Measurements from ENCODE around the gene POLDIP2. TPM values are rescaled to one million over a fixed set of nuclear protein-coding genes. Genes with fewer than 3 reads are reported as not detected.

Gene POLDIP2
- total and polyA plus RNA-seq, 2 donors (not counting 3 experiments of a cell fraction or from before 2014, with no cell fraction given) = 82.6 to 85.2 TPM

DNA sequence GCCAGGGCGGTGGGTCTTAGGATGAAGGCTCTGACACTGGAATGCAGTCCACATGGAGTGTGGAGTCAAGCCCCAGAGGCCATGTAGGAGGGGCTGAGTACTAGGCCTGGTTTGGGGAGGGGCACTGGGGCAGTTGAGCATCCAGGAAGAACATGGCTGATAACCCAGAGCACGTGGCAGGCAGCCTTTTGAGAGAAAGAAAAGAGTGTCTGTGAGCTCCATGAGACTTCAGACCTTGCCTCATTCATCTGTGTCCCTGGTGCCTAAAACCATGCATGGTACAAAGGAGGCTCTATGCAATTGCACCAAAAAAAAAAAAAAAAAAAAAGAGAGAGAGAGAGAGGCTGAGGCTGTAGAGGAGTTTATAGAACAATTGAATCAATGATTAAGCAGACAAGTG is 34.1 kb upstream of the POLDIP2 start:
- FAIRE-seq = no peak
- intact Hi-C loops (cut with micrococcal nuclease) = no loop called here
- H3K4me2 ChIP-seq (ENCODE audit: insufficient read depth, low read length) = no peak overlapping the region
- no peak for DNase-seq (ENCODE audit: low read depth, low spot score)
- no peak overlapping the region for H3K27ac ChIP-seq (ENCODE audit: insufficient read depth, low read depth, low read length)
- no peaks in the 10 kb centered on the region for H3K79me2 ChIP-seq (ENCODE audit: control insufficient read depth, insufficient read depth, low read length)
- H3K9ac ChIP-seq (replicated peaks; ENCODE audit: extremely low read depth, insufficient read depth, low read length) = no peak overlapping the region
- H3K4me3 ChIP-seq (replicated peaks in 1 of 3; ENCODE audit: insufficient read depth in 1 of 3, low read depth in 1 of 3, low read length in 3 of 3) = no peak overlapping the region
- CTCF ChIA-PET = interaction anchor here (1.9 kb wide), 1 partner anchor 25 kb away, joined by 11 read pairs; no protein-coding TSS in a partner anchor
- no peaks in the 10 kb centered on the region for H3K27me3 ChIP-seq (ENCODE audit: control insufficient read depth in 2 of 2, insufficient read depth in 2 of 2, low read length in 2 of 2)
- no peak overlapping the region for H2AFZ ChIP-seq (ENCODE audit: low read depth, low read length)
- no peaks in the 10 kb centered on the region for H3K9me3 ChIP-seq (replicated peaks; ENCODE audit: control insufficient read depth, insufficient read depth, low read length)
- peaks cover 4% of the 10 kb centered on the region for H3K4me1 ChIP-seq (ENCODE audit: control insufficient read depth, extremely low read depth, insufficient read depth, low read length)
- no peaks in the 10 kb centered on the region for H4K20me1 ChIP-seq (replicated peaks; ENCODE audit: control insufficient read depth, extremely low read depth, insufficient read depth, low read length)
- TF ChIP-seq, protein P1, sequence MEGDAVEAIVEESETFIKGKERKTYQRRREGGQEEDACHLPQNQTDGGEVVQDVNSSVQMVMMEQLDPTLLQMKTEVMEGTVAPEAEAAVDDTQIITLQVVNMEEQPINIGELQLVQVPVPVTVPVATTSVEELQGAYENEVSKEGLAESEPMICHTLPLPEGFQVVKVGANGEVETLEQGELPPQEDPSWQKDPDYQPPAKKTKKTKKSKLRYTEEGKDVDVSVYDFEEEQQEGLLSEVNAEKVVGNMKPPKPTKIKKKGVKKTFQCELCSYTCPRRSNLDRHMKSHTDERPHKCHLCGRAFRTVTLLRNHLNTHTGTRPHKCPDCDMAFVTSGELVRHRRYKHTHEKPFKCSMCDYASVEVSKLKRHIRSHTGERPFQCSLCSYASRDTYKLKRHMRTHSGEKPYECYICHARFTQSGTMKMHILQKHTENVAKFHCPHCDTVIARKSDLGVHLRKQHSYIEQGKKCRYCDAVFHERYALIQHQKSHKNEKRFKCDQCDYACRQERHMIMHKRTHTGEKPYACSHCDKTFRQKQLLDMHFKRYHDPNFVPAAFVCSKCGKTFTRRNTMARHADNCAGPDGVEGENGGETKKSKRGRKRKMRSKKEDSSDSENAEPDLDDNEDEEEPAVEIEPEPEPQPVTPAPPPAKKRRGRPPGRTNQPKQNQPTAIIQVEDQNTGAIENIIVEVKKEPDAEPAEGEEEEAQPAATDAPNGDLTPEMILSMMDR (IDR thresholded peaks at IDR 0.05; ENCODE audit: extremely low read depth in 1 of 2, insufficient read depth in 1 of 2, low read depth in 1 of 2, low read length in 2 of 2) = no peak
- TF ChIP-seq JUN (IDR thresholded peaks at IDR 0.05; ENCODE audit: borderline replicate concordance, insufficient read depth, insufficient read length, low read depth) = no peak
- dilution Hi-C loops (cut with MboI; ENCODE audit: extremely low pct_ligation_motif_present, low sequenced_read_pairs) = no loop called here
- BruUV-seq (replicated peaks) = no TSS peak
- no peaks in the 10 kb centered on the region for H3K9me1 ChIP-seq (replicated peaks; ENCODE audit: control insufficient read depth, extremely low read depth, insufficient read depth, low read length)
- peaks cover 0 to 2% of the 10 kb centered on the region in 2 experiments for H3K36me3 ChIP-seq (ENCODE audit: control insufficient read depth in 2 of 2, extremely low read depth in 1 of 2, insufficient read depth in 2 of 2, low read length in 2 of 2)
- POLR2A ChIA-PET = no interaction called here

DNA sequence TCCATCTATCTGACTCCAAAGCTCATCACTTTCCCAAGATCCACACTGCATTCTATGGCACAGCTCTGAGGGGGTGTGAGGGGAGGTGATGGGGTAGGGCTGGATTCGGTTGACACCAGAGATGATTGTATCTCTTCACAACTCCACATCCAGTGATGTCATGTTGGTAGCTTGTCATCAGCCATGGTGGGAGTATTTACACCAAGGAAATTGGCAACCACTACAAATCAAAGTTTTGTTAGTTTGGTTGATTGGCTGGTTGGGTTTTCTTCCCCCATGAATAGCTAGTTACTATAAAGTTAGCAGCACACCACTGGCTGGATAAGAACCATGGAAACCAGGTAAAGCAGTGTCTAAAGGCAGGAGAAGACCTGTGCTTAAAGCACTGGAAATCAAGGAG is 33.7 kb upstream of the POLDIP2 start:
- Histone ChIP-seq H3K4me1 (ENCODE audit: control insufficient read depth, extremely low read depth, insufficient read depth, low read length) (peaks cover 4% of the 10 kb centered on the region), H3K9me3 (replicated peaks; ENCODE audit: control insufficient read depth, insufficient read depth, low read length) (no peaks in the 10 kb centered on the region), H4K20me1 (replicated peaks; ENCODE audit: control insufficient read depth, extremely low read depth, insufficient read depth, low read length) (no peaks in the 10 kb centered on the region), H3K79me2 (ENCODE audit: control insufficient read depth, insufficient read depth, low read length) (no peaks in the 10 kb centered on the region), H3K27ac (ENCODE audit: insufficient read depth, low read depth, low read length) (no peak overlapping the region), H3K27me3 (ENCODE audit: control insufficient read depth in 2 of 2, insufficient read depth in 2 of 2, low read length in 2 of 2) (no peaks in the 10 kb centered on the region), H3K4me2 (ENCODE audit: insufficient read depth, low read length) (no peak overlapping the region), H3K9me1 (replicated peaks; ENCODE audit: control insufficient read depth, extremely low read depth, insufficient read depth, low read length) (no peaks in the 10 kb centered on the region), H3K36me3 (ENCODE audit: control insufficient read depth in 2 of 2, extremely low read depth in 1 of 2, insufficient read depth in 2 of 2, low read length in 2 of 2) (peaks cover 0 to 2% of the 10 kb centered on the region in 2 experiments), H3K4me3 (replicated peaks in 1 of 3; ENCODE audit: insufficient read depth in 1 of 3, low read depth in 1 of 3, low read length in 3 of 3) (no peak overlapping the region), H2AFZ (ENCODE audit: low read depth, low read length) (no peak overlapping the region), H3K9ac (replicated peaks; ENCODE audit: extremely low read depth, insufficient read depth, low read length) (no peak overlapping the region)
- dilution Hi-C loops (cut with MboI; ENCODE audit: extremely low pct_ligation_motif_present, low sequenced_read_pairs) (no loop called here), intact Hi-C loops (cut with micrococcal nuclease) (no loop called here)
- BruUV-seq (replicated peaks) = no TSS peak
- CTCF ChIA-PET = interaction anchor here (1.9 kb wide), 1 partner anchor 25 kb away, joined by 11 read pairs; no protein-coding TSS in a partner anchor
- no peak for TF ChIP-seq JUN (IDR thresholded peaks at IDR 0.05; ENCODE audit: borderline replicate concordance, insufficient read depth, insufficient read length, low read depth)
- no peak for TF ChIP-seq MYC (IDR thresholded peaks at IDR 0.05; ENCODE audit: low read depth, low read length)
- TF ChIP-seq POLR2AphosphoS5 (IDR thresholded peaks at IDR 0.05; ENCODE audit: insufficient read depth, low read depth, low read length) = no peak
- no peak for TF ChIP-seq FOS (IDR thresholded peaks at IDR 0.05; ENCODE audit: borderline replicate concordance, insufficient read depth, low read length)
- TF ChIP-seq, protein P2, sequence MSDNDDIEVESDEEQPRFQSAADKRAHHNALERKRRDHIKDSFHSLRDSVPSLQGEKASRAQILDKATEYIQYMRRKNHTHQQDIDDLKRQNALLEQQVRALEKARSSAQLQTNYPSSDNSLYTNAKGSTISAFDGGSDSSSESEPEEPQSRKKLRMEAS (IDR thresholded peaks at IDR 0.05; ENCODE audit: insufficient read depth, insufficient read length) = no peak
- no peak for TF ChIP-seq GATA2 (IDR thresholded peaks at IDR 0.05; ENCODE audit: insufficient read depth, insufficient read length, low read depth, low read length)
- TF ChIP-seq, protein P1 (IDR thresholded peaks at IDR 0.05; ENCODE audit: extremely low read depth in 1 of 2, insufficient read depth in 1 of 2, low read depth in 1 of 2, low read length in 2 of 2) = no peak
- no peak for TF ChIP-seq POLR2A (IDR thresholded peaks at IDR 0.05; ENCODE audit: low read depth, low read length)
- no peak for TF ChIP-seq EZH2 (IDR thresholded peaks at IDR 0.05; ENCODE audit: borderline replicate concordance, low read depth, low read length, severe bottlenecking)
- DNase-seq (ENCODE audit: low read depth, low spot score) (no peak), FAIRE-seq (no peak)
- POLR2A ChIA-PET = no interaction called here

Data from endothelial cell of umbilical vein (primary cell).